NCI-H1048 (cell line): Measurements from ENCODE around the gene KRTAP5-9.
"Not testable (repeated sequence)": the region's sequence is repeated elsewhere in the genome, so short reads cannot be mapped to it uniquely, and the experiment has no call there.

Source experiments
- DNase-seq: peaks from one replicate; lab custom pipeline; 2025; lab: John Stamatoyannopoulos, UW

The KRTAP5-9 gene, protein sequence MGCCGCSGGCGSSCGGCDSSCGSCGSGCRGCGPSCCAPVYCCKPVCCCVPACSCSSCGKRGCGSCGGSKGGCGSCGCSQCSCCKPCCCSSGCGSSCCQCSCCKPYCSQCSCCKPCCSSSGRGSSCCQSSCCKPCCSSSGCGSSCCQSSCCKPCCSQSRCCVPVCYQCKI

GRCh38 chr11:71548120-71548519 lies at the start of gene KRTAP5-9:
Gene KRTAP5-9 (plus strand): TSS chr11:71548420. CDS start chr11:71548658, 238 bp downstream.
- DNase-seq, result no peak

GRCh38 chr11:71499125-71499524 lies 49.1 kb upstream of the KRTAP5-9 start:
- no peak for DNase-seq

- no peak for DNase-seq
Measured at GRCh38 chr11:71499546-71499945, 48.7 kb upstream of the KRTAP5-9 start.

DNA sequence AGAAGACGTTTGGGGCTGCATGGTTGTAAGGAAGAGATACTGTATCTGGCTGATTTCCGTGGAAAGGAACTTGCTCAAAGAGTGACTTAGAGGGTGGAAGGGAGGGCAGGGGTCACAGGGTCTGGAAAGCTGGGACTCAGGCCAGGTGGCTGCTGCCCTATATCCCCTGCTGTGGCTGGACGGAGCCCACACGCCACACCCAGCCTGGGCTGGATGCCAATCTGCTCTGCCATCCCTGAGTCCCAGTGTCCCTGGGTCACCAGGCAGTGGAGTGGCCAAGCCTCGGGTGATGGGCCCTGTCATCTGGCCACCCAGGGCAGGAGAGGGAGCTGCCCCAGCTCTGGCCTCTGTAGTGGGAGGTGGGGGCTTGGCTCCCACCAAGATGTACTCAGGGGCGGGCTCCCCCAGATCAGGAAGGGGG lies 47.6 kb upstream of the KRTAP5-9 start:
- DNase-seq, result no peak

- DNase-seq, result no peak
Measured at GRCh38 chr11:71501071-71501985, 46.9 kb upstream of the KRTAP5-9 start.

DNA sequence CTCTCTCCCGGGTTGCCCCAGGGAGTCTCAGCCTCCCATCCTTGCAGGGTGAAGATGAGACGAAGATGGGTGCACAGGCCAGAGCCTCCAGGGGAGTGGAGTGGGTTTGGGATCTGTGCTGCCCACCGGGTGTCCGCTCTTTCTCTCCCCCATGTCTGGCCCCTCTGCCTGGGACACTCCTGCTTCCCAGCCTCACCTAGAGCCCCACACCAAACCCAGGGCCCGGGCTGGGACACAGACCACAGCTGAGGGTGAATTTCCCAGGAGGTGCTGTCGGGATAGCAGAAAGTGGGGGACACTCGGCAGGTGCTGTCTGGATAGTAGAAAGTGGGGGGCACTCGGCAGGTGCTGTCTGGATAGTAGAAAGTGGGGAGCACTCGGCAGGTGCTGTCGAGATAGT lies 46.2 kb upstream of the KRTAP5-9 start:
- no peak for DNase-seq

- DNase-seq, result no peak
Measured at GRCh38 chr11:71502871-71503435, 45.3 kb upstream of the KRTAP5-9 start.

DNA sequence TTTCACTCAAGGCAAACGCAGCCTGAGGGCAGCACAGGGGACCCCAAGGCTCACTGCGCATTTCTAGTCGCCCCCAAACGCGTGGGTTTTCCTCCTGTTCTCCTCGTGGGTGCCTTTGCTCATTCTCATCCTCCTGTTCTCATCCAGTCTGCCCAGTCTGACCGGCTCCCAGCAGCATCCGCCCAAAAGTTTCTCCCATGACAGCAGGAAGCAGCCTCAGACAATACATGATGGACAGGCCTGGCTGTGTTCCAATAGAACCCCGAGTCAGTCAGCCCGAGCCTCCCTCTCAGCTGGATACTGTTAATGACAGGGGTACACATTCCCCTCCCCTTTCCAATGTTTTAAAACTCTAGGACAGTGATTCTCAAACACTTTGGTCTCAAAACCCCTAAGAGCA lies 43.7 kb upstream of the KRTAP5-9 start:
- no peak for DNase-seq

DNA sequence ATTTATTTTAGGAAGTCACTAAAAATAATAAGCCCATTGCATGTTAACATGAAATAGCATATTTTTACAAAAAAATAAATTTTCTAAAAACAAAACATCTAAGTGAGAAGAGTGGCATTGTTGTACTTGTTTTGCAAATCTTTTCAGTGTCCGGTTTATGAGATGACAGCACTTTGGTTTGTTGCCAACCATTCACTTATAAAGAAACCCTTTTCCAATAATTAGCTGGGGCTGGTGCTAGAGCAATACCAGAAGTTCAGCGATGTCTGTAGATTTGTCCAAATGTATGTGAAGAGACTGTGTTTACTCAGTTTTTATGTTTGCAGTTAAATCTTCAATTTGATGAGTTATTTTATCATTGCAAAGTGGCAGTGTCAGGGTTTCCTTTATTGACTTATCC lies 43.2 kb upstream of the KRTAP5-9 start:
- DNase-seq, result no peak

DNA sequence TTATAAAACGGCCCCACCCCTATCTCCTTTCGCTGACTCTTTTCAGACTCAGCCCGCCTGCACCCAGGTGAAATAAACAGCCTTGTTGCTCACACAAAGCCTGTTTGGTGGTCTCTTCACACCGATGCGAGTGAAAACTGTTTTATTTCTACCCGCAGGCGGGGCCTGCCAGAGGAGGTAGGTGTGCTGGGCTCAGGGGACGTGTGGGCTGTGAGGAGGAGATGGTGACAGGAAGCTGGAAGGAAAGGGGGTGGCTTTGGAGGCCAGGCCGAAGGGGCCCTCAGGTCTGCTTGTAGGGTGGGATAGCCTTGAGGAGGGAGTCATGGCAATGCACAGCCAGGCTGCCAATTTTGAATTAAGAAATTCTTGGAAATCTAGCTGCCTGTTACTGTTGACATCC lies 42.4 kb upstream of the KRTAP5-9 start:
- no peak for DNase-seq

DNA sequence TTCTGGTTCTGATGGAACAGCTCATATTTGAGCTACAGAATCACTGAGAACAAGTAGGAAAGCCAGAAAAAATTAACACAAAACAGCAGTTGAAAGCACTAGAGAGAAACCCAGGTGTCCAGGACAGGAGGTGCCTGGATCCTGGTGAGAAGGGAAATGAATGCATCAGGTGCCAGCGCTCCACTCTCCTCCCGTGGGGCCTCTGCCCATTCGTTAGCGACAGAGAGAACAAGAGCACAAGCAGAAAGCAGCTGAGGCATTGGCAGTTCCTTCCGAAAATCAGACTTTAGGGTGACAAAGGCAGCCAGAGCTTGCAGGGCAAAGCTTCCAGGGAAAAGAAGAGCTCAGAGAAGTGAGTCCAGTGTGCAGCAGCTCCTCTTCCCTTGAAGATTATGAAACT lies 41.1 kb upstream of the KRTAP5-9 start:
- no peak for DNase-seq

DNA sequence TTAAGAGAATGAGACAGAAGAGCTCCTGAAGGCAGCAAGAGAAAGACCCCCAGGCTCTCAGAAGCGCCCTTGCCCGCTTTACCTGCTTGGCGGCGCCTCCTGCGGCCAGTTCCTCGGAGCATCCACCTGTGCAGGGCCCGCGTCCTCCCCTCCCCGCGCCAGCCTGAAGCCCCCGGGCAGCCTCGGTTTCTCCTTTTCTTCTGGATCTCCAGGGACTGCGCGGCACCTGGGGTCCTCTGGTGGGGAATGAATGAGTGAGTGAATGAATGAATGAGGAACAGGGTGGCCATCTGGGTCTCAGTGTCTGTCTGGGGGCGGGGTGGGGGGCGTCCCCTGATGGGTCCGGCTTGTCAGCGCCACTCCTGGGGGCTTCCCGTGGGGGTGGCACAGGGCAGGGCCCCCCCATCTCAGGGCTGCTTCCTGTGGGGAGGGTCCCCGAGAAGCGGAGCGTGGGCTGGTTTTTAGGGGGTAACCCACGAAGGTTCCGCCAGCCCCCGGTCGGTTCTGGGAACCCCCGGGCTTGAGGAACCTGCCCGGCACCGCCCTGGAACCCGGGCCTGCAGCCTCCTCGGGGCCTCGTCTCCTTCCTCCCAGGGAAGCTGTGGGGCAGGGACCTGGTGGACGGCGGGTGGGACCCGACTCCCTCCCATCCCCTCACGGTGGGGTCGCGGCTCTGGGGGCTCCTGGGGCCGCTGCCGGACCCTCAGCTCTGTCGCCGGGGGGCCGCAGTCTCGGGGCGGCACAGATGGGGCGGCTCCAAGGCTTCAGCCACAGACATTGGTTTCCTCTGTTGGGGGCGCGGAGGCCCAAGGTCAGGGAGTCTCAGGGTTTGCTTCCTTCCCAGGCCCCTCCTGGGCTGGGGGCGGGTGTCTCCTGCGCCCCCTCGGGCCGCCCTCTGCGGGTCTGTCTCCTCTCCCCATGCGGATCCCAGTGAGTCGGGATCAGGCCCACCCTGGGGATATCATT lies 29.4 kb upstream of the KRTAP5-9 start:
- no peak for DNase-seq

DNA sequence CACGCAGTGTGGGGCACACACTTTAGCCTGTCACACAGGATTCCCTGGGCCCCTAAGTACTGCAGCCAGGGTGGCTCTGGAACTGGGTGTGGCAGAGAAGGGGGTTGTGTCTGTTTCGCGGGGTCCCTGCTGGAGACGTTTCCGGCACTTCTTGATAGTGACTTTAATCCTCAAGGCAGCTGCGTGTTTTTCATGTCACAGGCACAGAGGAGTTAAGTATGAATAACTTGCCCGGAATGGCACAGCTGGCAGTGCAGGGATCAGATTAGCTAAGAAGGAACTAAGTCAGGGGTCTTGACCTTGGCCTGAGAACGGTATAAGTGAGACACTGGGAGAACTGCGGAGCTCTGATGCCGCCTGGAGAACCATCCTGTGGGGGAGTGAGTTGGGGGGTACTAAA lies 28.7 kb upstream of the KRTAP5-9 start:
- DNase-seq, result no peak

GRCh38 chr11:71525188-71525937 lies 22.9 kb upstream of the KRTAP5-9 start:
- no peak for DNase-seq

DNA sequence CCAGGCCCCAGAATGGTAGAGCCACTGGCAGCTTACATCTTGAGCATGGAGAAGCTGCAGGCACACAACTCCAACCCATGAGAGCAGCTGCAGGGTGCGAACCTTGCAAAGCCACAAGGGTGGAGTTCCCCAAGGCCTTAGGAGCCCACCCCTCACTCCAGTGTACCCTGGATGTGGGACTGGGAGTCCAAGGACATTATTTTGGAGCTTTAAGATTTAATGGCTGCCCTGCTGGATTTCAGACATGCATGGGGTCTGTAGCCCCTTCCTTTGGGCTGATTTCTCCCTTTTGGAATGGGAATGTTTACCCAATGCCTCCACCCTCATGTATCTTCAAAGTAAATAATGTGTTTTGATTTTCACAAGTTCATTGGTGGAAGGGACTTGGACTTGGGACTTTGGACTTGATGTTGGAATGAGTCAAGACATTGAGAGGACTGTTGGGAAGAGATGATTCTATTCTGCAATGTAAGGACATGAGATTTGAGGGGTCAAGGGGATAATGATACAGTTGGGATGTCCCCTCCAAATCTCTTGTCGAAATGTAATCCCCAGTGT lies 22.2 kb upstream of the KRTAP5-9 start:
- no peak for DNase-seq

DNA sequence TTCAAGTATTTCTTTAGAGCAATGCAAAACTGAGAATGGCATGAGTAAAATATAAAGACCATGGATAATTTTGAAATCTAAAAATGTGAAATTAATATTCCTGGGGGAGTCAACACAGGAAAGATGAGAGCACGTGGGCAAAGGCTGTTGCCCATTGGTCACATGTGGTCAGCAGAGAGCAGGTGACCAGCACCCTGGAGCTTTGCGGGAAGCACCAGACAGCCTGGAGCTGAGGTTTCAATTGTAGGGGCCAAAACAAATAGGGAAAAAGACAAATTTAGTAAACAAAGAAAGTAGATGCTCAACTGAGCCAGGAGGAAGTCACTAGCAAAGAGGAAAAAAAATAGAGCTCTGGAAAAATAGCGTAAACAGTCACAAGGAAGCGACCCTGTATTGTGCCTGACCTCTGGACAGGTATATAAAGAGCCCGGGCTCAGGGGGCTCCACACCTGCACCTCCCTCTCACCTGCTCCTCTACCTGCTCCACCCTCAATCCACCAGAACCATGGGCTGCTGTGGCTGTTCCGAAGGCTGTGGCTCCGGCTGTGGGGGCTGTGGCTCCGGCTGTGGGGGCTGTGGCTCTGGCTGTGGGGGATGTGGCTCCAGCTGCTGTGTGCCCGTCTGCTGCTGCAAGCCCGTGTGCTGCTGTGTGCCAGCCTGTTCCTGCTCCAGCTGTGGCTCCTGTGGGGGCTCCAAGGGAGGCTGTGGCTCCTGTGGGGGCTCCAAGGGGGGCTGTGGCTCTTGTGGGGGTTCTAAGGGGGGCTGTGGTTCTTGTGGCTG lies 21.2 kb upstream of the KRTAP5-9 start, which contains the start of gene KRTAP5-7:
Gene KRTAP5-7 (plus strand): TSS at position 472 of the 780 bp plus-strand sequence. CDS start 34 bp downstream, at position 506.
- DNase-seq, result not testable (repeated sequence)

DNA sequence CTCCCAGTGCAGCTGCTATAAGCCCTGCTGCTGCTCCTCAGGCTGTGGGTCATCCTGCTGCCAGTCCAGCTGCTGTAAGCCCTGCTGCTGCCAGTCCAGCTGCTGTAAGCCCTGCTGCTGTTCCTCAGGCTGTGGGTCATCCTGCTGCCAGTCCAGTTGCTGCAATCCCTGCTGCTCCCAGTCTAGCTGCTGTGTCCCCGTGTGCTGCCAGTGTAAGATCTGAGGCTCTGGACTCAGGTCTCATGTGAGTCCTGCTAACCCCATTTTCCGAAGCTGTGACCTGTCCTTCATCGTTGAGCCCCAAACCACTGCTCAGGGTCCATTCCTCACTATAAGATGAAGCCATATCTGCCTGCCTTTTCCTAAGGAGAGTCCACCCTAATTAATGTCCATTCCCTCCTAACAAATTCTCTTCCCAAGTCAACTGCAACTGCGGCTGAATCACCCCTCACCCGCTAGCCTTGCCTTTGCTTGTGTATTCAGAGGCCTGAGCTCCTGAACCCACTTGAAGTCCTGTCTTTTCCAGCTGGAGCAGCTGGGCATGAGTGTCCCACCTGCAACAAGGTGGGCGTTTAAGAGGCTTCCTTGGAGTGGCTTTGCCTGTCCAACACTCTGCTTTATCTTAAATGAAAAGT lies 20.5 kb upstream of the KRTAP5-9 start:
- no peak for DNase-seq

GRCh38 chr11:71530602-71531001 lies 17.6 kb upstream of the KRTAP5-9 start:
- no peak for DNase-seq

DNA sequence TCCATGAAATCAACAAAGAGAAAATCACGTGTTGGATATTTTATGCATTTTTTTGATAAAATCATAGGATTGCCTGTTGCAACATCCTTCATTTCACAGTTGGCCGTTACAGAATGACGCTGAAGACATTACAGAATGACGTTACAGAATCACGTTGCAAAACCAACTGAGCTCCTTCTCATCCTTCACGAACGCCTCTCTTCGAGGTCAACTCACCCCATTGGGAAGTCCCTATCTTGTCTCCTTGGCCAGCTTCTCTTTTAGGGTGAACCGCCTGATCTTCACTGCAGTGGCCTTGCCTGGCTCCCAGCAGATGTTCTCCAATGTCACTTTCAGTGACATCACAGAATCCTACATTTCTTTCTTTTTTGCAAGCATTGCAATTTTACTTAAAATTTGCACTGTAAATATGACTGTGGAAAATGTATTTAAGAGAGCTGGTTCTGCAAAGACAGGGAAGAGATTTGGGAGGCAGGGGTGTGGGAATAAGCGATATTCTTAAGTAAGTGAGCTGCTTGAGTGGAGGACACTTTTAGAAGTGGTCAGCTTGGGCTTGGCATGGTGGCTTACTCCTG lies 16.1 kb upstream of the KRTAP5-9 start:
- DNase-seq, result no peak
